Activated CD8-positive, alpha-beta T cell treated with anti-CD3 and anti-CD28 coated beads, Interleukin-2, amount 10 ng/mL, durations not matched to agents 7 days and 5 days (primary cell): ENCODE measurements around the gene CHRM4. TPM values are rescaled to one million over a fixed set of nuclear protein-coding genes. Genes with fewer than 3 reads are reported as not detected.
A peak's percentile ranks its signal among the peaks of the same experiment; 100 is the strongest.

Experiments used
- ATAC-seq: fragments of 150-1000 bp; cut with Tn5 transposase; one replicate; pipeline ENCODE4 v1.10.0; 2021; ENCODE audit warnings: moderate library complexity
- CTCF ChIA-PET: fragments of 350-600 bp; sonication (Branson Sonifier 250); formaldehyde crosslinking; loops from one replicate; lab custom pipeline; 2021; ENCODE audit warnings: antibody characterized with exemption; lab: Charles Lee
- POLR2A ChIA-PET: fragments of 350-600 bp; sonication (Branson Sonifier 250); formaldehyde crosslinking; loops from one replicate; lab custom pipeline; 2021; ENCODE audit warnings: antibody characterized with exemption; lab: Charles Lee
- DNase-seq: peaks from one replicate; pipeline ENCODE4 v3.0.0-alpha.2; 2020
- H3K27ac Mint-ChIP-seq: one replicate; pipeline ENCODE4 v1.8.0; 2021; ENCODE audit warnings: mild to moderate bottlenecking, mixed read lengths
- H3K27me3 Mint-ChIP-seq: one replicate; pipeline ENCODE4 v1.8.0; 2021; ENCODE audit warnings: low read depth, mixed read lengths
- H3K36me3 Mint-ChIP-seq: one replicate; pipeline ENCODE4 v1.8.0; 2021; ENCODE audit warnings: low read depth, mixed read lengths
- H3K4me1 Mint-ChIP-seq: one replicate; pipeline ENCODE4 v1.8.0; 2021; ENCODE audit warnings: low read depth, mixed read lengths
- H3K4me3 Mint-ChIP-seq: one replicate; pipeline ENCODE4 v1.8.0; 2021; ENCODE audit warnings: mild to moderate bottlenecking, mixed read lengths
- H3K9me3 Mint-ChIP-seq: one replicate; pipeline ENCODE4 v1.8.0; 2022; ENCODE audit warnings: mixed read lengths; ENCODE audit not compliant: insufficient read depth
- total RNA-seq, 2 experiments: library from RNA; stranded (reverse); gene quantifications; one replicate each; pipeline ENCODE4 v1.2.3, GENCODE V29; 2021

The CHRM4 gene
- total RNA-seq, 2 experiments from 2014 or later, result 0.37 TPM

DNA sequence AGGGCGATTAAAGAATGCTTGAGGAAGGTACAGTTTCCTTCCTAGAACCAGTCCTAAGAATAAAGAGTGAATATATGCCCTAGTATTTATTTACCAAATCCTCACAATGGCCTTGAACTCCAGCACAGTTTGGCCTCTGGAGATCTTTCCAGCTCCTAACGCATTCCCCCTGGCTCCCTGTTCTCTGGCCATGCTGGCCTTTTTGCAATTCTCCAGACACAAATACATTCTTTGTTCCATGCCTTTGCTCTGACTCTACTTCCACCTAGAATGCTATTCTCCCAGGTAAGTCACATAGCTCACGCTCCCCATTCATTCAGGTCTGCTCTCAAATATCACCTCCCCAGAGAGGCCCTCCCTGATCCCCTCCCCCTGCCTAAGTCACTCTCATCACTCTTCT lies 48.1 kb downstream of the CHRM4 start:
- H3K4me1 Mint-ChIP-seq, result peaks cover 51% of the 10 kb centered on the region
- H3K9me3 Mint-ChIP-seq, result no peaks in the 10 kb centered on the region
- no peak for ATAC-seq
- H3K36me3 Mint-ChIP-seq, result peaks cover 4% of the 10 kb centered on the region
- POLR2A ChIA-PET, result interaction anchor here (1.2 kb wide), 1 partner anchor 18 kb away, joined by 4 read pairs; no protein-coding TSS in a partner anchor
- CTCF ChIA-PET, result interaction anchor here (0.5 to 6.1 kb wide), 9 partner anchors 9 to 186 kb away, joined by 3 to 58 read pairs (median 5); no protein-coding TSS in a partner anchor
- no peak overlapping the region for H3K27ac Mint-ChIP-seq
- DNase-seq, result no peak
- no peak overlapping the region for H3K4me3 Mint-ChIP-seq
- H3K27me3 Mint-ChIP-seq, result peaks cover 7% of the 10 kb centered on the region

DNA sequence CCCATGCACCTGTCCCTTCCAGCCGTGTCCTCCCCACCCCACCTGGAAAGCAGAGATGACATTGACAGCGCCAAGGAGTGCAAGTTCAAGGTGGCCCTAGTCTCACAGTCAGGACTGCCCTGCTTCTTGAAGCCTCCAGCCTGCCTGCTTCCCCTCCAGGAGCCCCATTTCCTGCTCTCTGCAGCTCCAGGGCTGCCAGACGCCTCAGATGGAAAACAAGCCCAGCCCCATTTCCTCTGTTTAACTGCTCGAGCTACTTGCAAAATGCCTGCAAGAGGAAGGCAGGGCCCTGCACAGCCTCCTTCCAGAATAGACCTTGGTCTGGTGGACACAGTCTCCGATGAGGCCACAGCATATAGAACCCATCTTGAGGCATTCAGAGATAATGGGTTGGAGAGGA lies 49.3 kb downstream of the CHRM4 start:
- Mint-ChIP-seq H3K4me3 (no peak overlapping the region), H3K27ac (peak overlapping the region; percentile 13), H3K27me3 (peaks cover 7% of the 10 kb centered on the region), H3K4me1 (peaks cover 50% of the 10 kb centered on the region), H3K36me3 (no peaks in the 10 kb centered on the region), H3K9me3 (no peaks in the 10 kb centered on the region)
- ChIA-PET POLR2A (no interaction called here), CTCF (interaction anchor here (1.2 to 6.1 kb wide), 6 partner anchors 10 to 104 kb away, joined by 3 to 58 read pairs (median 4); no protein-coding TSS in a partner anchor)
- ATAC-seq, result no peak
- DNase-seq, result peak; percentile 48

DNA sequence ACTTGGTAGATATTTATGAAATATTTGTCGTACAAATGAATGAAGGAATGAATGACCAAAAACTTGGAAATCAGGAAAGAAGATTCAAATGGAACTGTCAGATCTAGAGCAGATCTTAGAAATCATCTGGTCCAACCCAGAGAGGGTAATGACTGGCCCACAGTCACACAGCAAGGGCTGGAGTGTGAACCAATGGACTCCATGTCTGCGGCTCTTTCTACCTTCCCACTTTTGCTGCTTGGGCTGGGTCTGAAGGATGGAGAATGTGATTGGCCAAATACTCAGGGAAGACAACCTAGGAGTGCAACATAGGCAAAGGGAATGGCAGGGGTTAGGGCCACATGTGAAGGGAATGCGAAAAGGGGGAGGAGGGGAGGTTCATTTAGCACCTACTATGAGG lies 50.1 kb downstream of the CHRM4 start:
- no peak overlapping the region for H3K4me3 Mint-ChIP-seq
- H3K27me3 Mint-ChIP-seq, result peaks cover 7% of the 10 kb centered on the region
- peaks cover 49% of the 10 kb centered on the region for H3K4me1 Mint-ChIP-seq
- no peak for ATAC-seq
- no peak overlapping the region for H3K27ac Mint-ChIP-seq
- no peak for DNase-seq
- no peaks in the 10 kb centered on the region for H3K9me3 Mint-ChIP-seq
- POLR2A ChIA-PET, result no interaction called here
- CTCF ChIA-PET, result interaction anchor here (1.2 to 6.1 kb wide), 5 partner anchors 9 to 103 kb away, joined by 3 to 58 read pairs (median 4); no protein-coding TSS in a partner anchor
- no peaks in the 10 kb centered on the region for H3K36me3 Mint-ChIP-seq

DNA sequence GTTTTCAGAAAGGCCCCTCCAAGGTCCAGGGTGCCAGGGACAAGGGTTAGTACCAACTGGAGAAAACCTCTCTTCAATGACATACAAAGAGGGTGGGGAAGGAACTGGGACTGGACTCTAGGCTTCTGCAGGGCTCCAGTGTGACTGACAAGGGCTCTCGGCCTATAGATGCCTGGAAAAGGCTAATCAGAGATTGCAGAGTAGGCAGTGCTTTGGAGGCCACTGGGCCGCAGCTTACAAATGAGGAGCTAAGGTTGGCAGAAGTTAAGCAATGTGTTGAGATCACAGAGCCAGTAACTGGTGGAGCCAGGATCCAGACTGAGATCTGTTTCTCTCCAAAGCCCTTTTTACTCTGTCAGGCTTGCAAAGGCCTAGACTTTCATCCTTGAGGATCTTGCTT lies 51.8 kb downstream of the CHRM4 start:
- POLR2A ChIA-PET, result interaction anchor here (1.2 kb wide), 1 partner anchor 8 kb away, joined by 3 read pairs; no protein-coding TSS in a partner anchor
- H3K27ac Mint-ChIP-seq, result no peak overlapping the region

GRCh38 chr11:46338988-46339666 lies 52.4 kb downstream of the CHRM4 start:
- H3K4me3 Mint-ChIP-seq, result no peak overlapping the region

More for the DNA sequence above, 51.8 kb downstream of the CHRM4 start:
- CTCF ChIA-PET, result interaction anchor here (1.4 to 4.8 kb wide), 2 partner anchors 12 to 24 kb away, joined by 5 to 24 read pairs; no protein-coding TSS in a partner anchor
- Mint-ChIP-seq H3K9me3 (no peaks in the 10 kb centered on the region), H3K36me3 (no peaks in the 10 kb centered on the region), H3K27me3 (peaks cover 11% of the 10 kb centered on the region), H3K4me1 (peaks cover 33% of the 10 kb centered on the region), H3K4me3 (no peak overlapping the region)
- DNase-seq (no peak), ATAC-seq (no peak)

DNA sequence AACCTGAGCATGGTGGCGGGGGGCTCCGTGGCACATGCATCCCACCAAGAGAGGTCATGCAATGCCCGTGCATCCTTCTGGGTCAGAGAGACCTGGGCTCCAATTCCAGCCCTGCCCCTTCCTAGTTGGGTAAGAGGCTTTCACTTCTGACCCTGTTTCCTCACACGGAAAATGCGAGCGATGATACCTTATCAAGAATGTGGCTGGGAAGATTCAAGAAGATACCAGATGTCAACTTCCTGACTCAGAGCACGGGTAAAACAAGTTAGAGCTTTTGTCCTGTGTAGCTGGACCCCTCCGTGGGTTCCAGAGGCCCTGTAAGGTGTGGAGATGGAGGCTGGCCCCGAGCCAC lies 53.0 kb downstream of the CHRM4 start:
- ChIA-PET POLR2A (interaction anchor here (0.6 kb wide), 1 partner anchor 362 kb away, joined by 3 read pairs; the partner anchor contains the start of gene ZNF408), CTCF (no interaction called here)
- peaks cover 28% of the 10 kb centered on the region for H3K4me1 Mint-ChIP-seq
- H3K36me3 Mint-ChIP-seq, result no peaks in the 10 kb centered on the region
- DNase-seq (no peak), ATAC-seq (no peak)
- peaks cover 19% of the 10 kb centered on the region for H3K27me3 Mint-ChIP-seq
- no peak overlapping the region for H3K27ac Mint-ChIP-seq
- H3K4me3 Mint-ChIP-seq, result no peak overlapping the region
- no peaks in the 10 kb centered on the region for H3K9me3 Mint-ChIP-seq

More at GRCh38 chr11:46338988-46339666, 52.4 kb downstream of the CHRM4 start:
- Mint-ChIP-seq H3K27me3 (peaks cover 17% of the 10 kb centered on the region), H3K36me3 (no peaks in the 10 kb centered on the region), H3K27ac (no peak overlapping the region), H3K4me1 (peaks cover 28% of the 10 kb centered on the region), H3K9me3 (no peaks in the 10 kb centered on the region)
- ATAC-seq (no peak), DNase-seq (no peak)
- ChIA-PET POLR2A (interaction anchor here (0.6 to 1.2 kb wide), 2 partner anchors 7 to 362 kb away, joined by 3 read pairs; partner anchors contain the start of gene ZNF408), CTCF (interaction anchor here (1.4 to 4.8 kb wide), 2 partner anchors 13 to 23 kb away, joined by 5 to 24 read pairs; no protein-coding TSS in a partner anchor)

- no peak overlapping the region for H3K27ac Mint-ChIP-seq
- DNase-seq, result no peak
- no peaks in the 10 kb centered on the region for H3K36me3 Mint-ChIP-seq
- ChIA-PET POLR2A (no interaction called here), CTCF (no interaction called here)
- peaks cover 20% of the 10 kb centered on the region for H3K27me3 Mint-ChIP-seq
- peaks cover 29% of the 10 kb centered on the region for H3K4me1 Mint-ChIP-seq
- H3K4me3 Mint-ChIP-seq, result no peak overlapping the region
- ATAC-seq, result no peak
- H3K9me3 Mint-ChIP-seq, result no peaks in the 10 kb centered on the region
Observed at GRCh38 chr11:46337626-46338345, 53.8 kb downstream of the CHRM4 start.

GRCh38 chr11:46336563-46337180 lies 54.9 kb downstream of the CHRM4 start:
- no peak for DNase-seq
- H3K27ac Mint-ChIP-seq, result no peak overlapping the region
- ATAC-seq, result no peak
- H3K4me1 Mint-ChIP-seq, result peaks cover 27% of the 10 kb centered on the region
- peaks cover 1% of the 10 kb centered on the region for H3K36me3 Mint-ChIP-seq
- peaks cover 28% of the 10 kb centered on the region for H3K27me3 Mint-ChIP-seq
- no peak overlapping the region for H3K4me3 Mint-ChIP-seq
- ChIA-PET CTCF (no interaction called here), POLR2A (no interaction called here)
- no peaks in the 10 kb centered on the region for H3K9me3 Mint-ChIP-seq

DNA sequence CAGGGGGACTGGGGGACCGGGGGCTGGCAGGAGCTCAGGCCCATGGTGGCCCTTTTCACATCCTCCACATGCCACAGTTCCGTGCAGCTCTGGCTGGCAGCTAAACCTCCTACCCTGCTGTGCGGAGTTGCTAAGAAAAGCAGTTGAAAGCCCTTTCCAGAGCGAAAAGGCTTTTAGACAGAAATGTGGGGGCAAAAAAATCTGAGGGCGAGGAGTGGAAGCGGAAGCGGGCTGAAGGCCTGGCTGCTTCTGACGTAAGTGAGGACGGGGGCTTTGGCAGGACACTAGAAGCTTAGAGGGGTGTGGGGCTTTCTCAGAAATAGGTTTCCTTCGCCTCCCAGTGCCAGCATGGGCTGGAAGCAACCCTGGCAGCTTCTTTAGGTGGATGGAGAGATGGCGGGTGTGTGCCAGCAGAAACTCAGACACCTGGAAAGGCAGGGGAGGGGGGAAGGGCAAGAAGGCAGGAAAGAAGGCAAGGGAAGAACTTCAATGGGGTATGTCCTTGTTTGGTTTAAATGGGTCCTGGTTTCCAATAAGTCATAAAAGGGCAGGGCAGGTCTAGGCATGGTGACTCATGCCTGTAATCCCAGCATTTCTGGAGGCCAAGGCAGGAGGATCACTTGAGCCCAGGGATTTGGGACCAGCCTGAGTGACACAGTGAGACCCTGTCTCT lies 55.5 kb downstream of the CHRM4 start:
- Mint-ChIP-seq H3K36me3 (peaks cover 3% of the 10 kb centered on the region), H3K27me3 (peaks cover 32% of the 10 kb centered on the region), H3K27ac (no peak overlapping the region), H3K4me1 (peaks cover 27% of the 10 kb centered on the region), H3K4me3 (no peak overlapping the region), H3K9me3 (no peaks in the 10 kb centered on the region)
- ChIA-PET POLR2A (no interaction called here), CTCF (interaction anchor here (1.7 kb wide), 1 partner anchor 96 kb away, joined by 7 read pairs; no protein-coding TSS in a partner anchor)
- DNase-seq, result no peak
- no peak for ATAC-seq

DNA sequence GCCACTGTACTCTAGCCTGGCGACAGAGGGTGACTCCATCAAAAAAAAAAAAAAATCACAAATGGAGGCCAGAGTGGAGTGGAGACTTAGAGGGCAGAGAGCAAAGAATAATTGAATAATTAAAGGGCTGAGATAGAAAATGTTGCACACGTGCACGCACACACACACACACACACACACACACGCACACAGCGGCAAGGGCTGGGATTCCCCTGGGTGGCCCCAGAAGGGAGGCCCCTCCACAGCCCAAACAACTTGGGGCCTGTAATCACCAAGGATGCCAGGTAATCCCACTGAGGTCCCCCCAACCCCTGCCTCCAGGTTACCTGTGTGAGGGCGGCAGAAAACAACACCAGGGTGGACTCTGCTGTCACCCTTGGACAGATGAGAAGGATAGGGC lies 56.3 kb downstream of the CHRM4 start:
- Mint-ChIP-seq H3K27ac (no peak overlapping the region), H3K36me3 (peaks cover 3% of the 10 kb centered on the region), H3K4me1 (peaks cover 35% of the 10 kb centered on the region), H3K9me3 (no peaks in the 10 kb centered on the region), H3K27me3 (peaks cover 35% of the 10 kb centered on the region), H3K4me3 (no peak overlapping the region)
- POLR2A ChIA-PET, result no interaction called here
- CTCF ChIA-PET, result interaction anchor here (1.7 to 8.3 kb wide), 3 partner anchors 9 to 95 kb away, joined by 7 to 92 read pairs (median 58); partner anchors contain the start of gene DGKZ
- ATAC-seq (no peak), DNase-seq (no peak)

- peaks cover 45% of the 10 kb centered on the region for H3K4me1 Mint-ChIP-seq
- POLR2A ChIA-PET, result no interaction called here
- no peak for ATAC-seq
- DNase-seq, result no peak
- H3K9me3 Mint-ChIP-seq, result no peaks in the 10 kb centered on the region
- peaks cover 3% of the 10 kb centered on the region for H3K36me3 Mint-ChIP-seq
- H3K27me3 Mint-ChIP-seq, result peaks cover 44% of the 10 kb centered on the region
- CTCF ChIA-PET, result interaction anchor here (6.3 to 8.3 kb wide), 2 partner anchors 10 to 23 kb away, joined by 58 to 92 read pairs; partner anchors contain the start of gene DGKZ
- no peak overlapping the region for H3K4me3 Mint-ChIP-seq
- no peak overlapping the region for H3K27ac Mint-ChIP-seq
Observed at GRCh38 chr11:46334211-46334610, 57.4 kb downstream of the CHRM4 start.
